ENCODE measurements around the gene LCN1.
"Not testable (repeated sequence)": the region's sequence is repeated elsewhere in the genome, so short reads cannot be mapped to it uniquely, and the experiment has no call there.

LCN1 gene

DNA sequence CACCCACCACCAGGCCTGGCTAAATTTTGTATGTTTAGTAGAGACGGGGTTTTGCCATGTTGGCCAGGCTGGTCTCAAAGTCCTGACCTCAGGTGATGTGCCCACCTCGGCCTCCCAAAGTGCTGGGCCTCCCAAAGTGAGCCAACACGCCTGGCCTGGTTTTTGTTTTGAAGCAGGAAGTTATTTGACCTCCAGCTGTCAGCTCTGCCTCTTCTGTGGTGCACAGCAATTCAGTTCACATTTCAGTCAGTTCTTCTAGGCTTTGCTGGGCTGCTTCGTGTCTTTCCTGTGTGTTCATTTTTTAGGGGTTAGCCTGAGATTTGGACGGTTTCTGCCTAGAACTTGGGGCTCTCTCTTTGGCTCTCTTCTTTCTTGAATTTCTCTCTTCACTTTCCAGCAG, 8.9 kb downstream of the LCN1 start:
- H3K27ac ChIP-seq: no peak overlapping the region

GRCh38 chr9:135531096-135531495, 9.9 kb downstream of the LCN1 start:
- no peak for TF ChIP-seq CTCF (conservative IDR thresholded peaks at IDR 0.05)
- no peak overlapping the region for H3K27ac ChIP-seq

More for the DNA sequence above, 8.9 kb downstream of the LCN1 start:
- TF ChIP-seq CTCF (conservative IDR thresholded peaks at IDR 0.05): no peak

DNA sequence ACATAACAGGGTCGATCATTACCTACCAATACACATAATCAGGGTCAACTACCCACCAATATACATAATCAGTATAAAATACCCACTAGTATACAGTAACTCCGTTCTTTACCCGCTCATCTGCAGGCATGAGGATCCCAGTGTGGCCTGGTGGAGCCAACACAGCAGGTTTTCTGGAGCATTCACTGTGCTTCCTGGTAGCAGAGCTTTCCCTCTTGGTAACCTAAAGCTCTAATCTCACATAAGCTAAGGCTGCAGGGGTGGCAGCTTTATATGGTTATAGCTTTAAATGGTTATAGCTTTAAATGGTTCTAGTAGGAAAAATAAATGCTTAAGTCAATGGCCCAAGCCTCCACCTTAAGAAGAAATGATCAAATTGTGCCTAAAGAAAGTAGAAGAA, 11.9 kb downstream of the LCN1 start:
- H3K27ac ChIP-seq: no peak overlapping the region

DNA sequence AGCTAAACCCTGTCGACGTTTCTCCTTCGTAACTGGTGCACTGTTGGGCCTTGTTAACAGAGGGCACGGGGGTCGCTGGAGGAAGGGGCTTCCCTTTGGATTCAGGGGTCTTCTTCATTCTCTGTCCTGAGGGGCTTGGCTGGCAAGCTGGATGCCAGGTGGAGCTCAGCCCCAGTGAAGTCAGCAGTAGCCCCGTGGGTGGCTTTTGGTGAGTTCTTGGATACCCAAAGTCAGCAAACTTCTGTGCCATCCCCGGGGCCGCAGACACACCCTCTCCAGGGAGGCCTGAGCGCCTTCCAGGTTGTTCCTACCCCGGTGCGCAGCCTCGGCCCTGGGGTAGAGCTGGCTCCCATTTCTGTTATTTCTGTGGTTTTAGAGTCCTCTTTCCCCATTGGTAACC, 12.4 kb downstream of the LCN1 start:
- no peak for TF ChIP-seq CTCF (conservative IDR thresholded peaks at IDR 0.05)
- H3K27ac ChIP-seq: no peak overlapping the region

More for the DNA sequence above, 11.9 kb downstream of the LCN1 start:
- TF ChIP-seq CTCF (conservative IDR thresholded peaks at IDR 0.05): no peak

GRCh38 chr9:135534192-135534711, 13.0 kb downstream of the LCN1 start:
- not testable (repeated sequence) for H3K27ac ChIP-seq

- H3K27ac ChIP-seq: not testable (repeated sequence)
Measured at GRCh38 chr9:135534826-135535225, 13.6 kb downstream of the LCN1 start.

DNA sequence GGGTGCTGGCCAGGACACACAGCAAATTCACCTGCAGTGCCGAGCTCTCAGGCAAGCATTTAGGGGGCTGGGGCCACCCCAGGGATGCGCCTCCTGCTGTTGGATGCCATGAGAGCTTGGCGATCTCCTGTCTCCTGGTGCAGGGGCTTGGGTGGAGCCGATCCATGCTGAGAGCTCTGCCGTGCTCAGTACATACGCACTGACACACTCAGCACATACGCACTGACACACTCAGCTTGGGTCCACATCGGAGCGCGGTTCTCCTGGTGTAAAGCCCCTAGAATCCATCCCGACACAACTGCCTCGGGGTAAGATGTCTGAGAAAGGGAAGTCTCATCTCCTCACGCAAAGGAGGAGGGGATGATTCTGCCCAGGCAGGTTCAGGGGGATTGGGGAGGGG, 14.4 kb downstream of the LCN1 start:
- not testable (repeated sequence) for H3K27ac ChIP-seq

DNA sequence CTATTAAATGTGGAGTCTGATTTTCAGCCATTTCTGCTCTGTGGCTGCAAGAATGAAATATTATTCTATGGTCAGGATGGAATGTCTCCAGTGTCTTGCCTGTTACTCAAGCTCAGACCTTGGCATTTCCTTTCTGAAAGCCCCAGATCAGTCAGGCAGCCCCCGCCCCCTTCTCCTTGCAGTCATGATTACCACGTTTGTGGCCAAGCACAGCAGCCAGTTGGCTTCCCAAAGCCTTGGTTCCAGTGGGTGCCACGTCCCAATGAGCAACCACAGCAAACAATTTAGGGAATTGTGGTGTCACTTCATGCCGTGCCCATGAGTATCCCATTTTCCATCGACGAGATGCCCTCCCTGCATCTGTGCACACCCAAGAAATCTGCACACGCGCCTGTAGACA, 15.0 kb downstream of the LCN1 start:
- no peak for TF ChIP-seq CTCF (conservative IDR thresholded peaks at IDR 0.05)
- H3K27ac ChIP-seq: no peak overlapping the region

DNA sequence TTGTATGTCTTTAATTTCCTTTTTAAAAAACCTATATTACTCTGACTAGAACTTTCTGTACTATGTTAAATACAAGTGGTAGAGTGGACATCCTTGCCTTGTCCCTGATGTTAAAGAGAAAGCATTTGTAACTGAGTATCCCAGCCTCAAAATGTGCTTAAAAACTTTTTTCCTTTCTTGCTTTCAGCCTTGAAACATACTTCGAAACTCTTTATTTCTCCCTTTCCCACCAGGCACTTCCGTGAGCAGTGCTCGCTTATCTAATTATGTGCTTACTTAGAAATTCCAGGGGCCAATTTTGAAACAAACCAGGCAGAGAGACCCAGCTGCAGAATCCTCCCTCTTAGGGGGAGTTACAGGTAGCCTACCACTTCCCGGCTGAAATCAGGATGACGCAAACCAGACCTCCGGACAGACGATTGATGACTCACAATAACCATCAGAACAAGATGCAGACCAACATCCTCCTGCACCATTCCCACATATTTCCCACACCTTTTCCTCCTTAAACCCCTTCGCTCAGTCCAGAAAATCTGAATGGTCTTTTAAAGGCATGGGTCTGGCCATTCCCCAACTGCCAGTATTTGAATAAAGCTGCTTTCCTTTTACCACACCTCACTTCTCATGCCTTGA, 22.1 kb downstream of the LCN1 start:
- H3K27ac ChIP-seq: not testable (repeated sequence)

- no peak overlapping the region for H3K27ac ChIP-seq
- no peak for TF ChIP-seq CTCF (conservative IDR thresholded peaks at IDR 0.05)
Measured at GRCh38 chr9:135544981-135545635, 23.9 kb downstream of the LCN1 start.

DNA sequence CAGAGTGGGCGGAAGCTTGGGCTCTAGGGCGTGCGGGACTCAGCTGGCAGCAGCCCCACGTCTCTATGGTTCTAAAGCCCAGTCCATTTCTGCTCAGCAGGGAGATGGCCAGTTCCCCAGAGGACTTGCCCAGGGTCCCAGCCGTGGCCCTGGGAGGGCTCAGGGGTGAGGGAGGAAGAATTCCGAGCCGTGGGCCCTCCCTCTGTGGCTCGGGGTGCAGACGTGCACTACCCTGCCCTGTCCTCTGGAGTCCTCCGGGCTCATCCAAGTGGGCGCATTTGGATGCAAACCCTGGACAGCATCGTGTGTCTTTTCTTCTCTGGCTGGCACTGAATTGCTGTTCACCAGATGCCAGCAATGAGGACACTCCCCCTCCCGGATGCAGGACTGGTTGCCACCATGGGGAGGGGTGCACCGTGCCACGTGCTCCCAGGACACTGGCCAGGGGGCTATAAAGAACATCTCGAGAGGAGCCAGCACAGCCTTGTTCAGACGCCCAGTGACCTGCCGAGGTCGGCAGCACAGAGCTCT, 24.5 kb downstream of the LCN1 start, which contains the start of gene OBP2A:
OBP2A (plus strand) TSS at position 481 of the 531 bp plus-strand sequence. CDS start 55 bp downstream, outside the sequence.
- not testable (repeated sequence) for H3K27ac ChIP-seq

DNA sequence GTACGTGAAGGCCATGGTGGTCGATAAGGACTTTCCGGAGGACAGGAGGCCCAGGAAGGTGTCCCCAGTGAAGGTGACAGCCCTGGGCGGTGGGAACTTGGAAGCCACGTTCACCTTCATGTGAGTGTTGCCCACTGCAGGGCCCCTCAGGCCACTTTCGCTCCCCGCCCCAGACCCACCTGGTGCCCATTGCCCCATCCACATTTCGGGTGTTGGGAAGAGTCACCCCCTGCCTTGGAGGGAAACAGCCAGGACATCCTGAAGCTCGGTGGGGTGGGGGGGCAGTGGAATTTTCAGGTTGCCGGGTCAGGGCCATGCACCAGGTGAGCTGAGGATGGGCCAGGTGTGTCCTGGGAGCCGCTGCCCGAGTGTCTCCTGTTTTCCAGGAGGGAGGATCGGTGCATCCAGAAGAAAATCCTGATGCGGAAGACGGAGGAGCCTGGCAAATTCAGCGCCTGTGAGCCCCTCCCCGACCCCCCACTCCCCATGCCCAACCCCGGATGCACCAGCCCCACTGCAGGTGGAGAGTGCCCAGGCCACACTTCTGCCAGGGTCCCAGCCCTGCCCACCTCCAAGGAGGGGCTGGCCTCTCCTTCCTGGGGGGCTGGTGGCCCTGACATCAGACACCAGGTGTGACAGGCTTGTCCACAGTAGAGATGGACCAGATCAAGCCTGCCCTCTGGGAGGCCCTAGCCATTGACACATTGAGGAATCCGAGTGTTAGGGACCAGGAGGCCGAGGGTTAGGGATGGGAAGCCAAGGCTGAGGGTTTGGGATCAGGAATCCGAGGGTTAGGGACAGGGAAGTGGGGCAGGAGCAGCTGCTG, 25.8 kb downstream of the LCN1 start:
- H3K27ac ChIP-seq: not testable (repeated sequence)
